Epithelial cell of proximal tubule (primary cell): ENCODE results near the gene CRYGN. TPM values are rescaled to one million over a fixed set of nuclear protein-coding genes. Genes with fewer than 3 reads are reported as not detected.

ENCODE experiments used
- DNase-seq: peaks from one replicate; pipeline ENCODE4 v3.0.0-alpha.2; 2011; ENCODE audit warnings: low read depth
- H3K4me3 ChIP-seq: 2 replicates; pipeline ENCODE4 v1.5.1; 2011; ENCODE audit warnings: low read depth, mild to moderate bottlenecking, low read length
- total RNA-seq: library from RNA; depleted of rRNA; stranded (reverse); fragments of >200 nt; gene quantifications from 2 replicates; pipeline ENCODE4 v1.2.3, GENCODE V29; 2015
- TF ChIP-seq, protein P1 (sequence below): conservative IDR thresholded peaks from 2 replicates; pipeline ENCODE4 v1.5.1; 2012; ENCODE audit warnings: low read depth, mild to moderate bottlenecking, low read length

The CRYGN gene
- total RNA-seq, 1 donor from 2014 or later, result not detected

DNA sequence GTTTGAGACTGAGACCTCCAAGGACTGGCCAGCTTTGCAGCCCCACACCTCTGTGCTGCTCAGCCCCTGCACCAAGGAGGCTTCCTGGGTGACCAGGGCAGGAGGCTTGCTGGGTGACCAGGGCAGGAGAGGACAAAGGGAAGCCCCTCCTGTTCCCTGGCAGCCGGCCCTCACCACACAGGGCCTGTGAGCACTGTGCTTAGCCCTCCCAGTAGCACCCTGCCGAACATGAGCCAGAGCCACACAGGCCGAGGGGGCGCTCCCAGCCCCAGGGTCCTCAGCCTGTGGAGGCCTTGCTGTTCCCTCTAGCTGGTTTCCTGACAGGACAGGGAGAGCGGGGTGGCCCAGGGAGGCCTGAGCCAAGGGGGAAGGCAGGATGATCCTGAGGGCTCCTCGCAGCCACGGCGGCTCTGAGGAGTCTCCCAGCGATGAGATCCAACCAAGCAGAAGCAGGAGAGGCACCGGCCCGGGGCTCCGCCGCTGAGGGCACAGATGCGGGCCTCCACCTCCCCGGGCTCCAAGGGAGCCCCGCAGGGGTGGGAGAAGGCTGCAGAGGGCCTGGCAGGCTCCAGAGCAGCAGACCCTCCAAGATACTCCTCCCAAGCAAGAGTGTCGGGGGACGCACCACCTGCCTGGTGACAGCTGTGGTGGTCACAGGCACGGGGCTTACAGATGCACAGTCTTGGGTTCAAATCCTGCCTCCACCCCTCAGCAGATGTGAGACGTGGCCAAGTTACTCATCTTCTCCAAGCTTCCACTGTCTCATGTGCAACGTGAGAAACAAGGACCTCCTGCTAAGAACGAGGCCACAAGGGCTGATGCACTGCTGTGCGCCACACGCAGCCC, 52.6 kb downstream of the CRYGN start:
- H3K4me3 ChIP-seq, result no peak overlapping the region
- TF ChIP-seq, protein P1, sequence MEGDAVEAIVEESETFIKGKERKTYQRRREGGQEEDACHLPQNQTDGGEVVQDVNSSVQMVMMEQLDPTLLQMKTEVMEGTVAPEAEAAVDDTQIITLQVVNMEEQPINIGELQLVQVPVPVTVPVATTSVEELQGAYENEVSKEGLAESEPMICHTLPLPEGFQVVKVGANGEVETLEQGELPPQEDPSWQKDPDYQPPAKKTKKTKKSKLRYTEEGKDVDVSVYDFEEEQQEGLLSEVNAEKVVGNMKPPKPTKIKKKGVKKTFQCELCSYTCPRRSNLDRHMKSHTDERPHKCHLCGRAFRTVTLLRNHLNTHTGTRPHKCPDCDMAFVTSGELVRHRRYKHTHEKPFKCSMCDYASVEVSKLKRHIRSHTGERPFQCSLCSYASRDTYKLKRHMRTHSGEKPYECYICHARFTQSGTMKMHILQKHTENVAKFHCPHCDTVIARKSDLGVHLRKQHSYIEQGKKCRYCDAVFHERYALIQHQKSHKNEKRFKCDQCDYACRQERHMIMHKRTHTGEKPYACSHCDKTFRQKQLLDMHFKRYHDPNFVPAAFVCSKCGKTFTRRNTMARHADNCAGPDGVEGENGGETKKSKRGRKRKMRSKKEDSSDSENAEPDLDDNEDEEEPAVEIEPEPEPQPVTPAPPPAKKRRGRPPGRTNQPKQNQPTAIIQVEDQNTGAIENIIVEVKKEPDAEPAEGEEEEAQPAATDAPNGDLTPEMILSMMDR, result no peak
- no peak for DNase-seq

DNA sequence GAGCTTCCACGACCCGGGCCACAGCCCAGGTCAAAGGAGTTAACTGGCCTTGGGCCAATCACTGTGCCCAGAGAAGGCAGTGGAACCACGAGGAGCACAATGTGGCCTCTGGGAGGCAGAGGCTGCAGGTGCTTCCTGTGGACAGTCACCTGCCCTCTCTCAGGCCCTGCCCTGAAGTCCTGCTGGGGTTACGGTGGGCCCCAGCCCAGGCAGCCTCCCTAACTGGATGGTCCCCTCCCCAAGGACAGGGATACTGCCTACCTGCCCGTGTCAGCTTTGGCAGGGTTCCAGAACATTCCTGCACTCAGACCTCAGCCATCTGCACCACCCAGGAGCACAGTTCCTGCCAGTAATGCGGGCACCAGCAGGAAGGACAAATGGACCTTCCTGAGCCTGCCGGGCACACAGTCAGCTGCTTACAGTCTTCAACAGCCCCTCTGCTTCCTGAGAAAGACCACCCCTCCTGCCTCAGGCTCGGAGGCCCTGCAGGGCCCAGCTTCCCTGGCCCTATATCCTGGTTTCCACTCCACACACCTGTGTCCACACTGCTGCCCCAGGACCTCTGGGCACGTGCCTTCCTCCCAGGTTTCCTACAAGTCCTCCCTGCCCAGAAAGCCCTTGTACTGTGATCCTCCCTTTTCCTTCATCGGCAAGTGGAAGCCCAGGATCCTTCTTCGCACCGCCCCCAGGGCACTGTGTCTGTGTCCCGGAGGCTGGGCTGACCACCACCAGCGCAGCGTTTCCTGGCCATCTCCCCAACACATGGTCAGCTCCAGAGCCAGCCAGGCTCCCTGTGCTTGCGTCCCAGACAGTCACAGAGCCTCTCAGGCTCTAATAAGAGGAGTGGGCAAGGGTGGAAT, 53.4 kb downstream of the CRYGN start:
- no peak overlapping the region for H3K4me3 ChIP-seq
- TF ChIP-seq, protein P1, result no peak
- DNase-seq, result no peak

DNA sequence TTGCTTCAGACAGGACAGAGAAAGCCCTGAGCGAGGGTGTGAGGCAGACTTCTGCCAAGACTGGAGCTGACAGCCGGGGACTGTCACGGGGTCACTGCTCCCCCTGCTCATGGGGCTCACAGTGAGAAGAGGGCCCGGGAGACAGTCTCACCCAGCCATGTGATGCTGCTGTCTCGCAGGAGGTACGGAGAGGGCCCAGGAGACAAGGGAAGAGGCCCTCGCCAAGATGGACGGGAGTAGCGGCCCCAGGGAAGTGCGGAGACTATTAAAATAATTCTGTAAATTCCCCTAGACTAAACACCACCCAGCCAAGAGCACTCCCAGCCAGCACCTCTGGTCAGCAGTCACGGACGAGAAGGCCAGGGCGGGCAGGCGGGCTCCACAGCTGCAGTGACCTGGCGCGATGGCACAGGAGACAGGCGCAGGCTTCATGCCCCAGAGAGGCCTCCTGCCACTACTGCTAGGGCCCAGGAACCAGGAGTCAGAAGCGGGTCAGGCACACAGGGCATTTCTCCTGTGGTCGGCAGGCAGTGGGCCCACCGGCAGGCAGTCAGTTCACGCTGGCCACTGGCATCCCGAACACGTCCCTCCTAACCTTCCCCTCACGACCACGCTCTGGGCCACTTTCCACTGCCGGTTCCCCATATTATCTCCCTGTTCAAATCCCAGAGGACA, 54.2 kb downstream of the CRYGN start:
- H3K4me3 ChIP-seq, result no peak overlapping the region
- DNase-seq, result no peak
- TF ChIP-seq, protein P1, result no peak

DNA sequence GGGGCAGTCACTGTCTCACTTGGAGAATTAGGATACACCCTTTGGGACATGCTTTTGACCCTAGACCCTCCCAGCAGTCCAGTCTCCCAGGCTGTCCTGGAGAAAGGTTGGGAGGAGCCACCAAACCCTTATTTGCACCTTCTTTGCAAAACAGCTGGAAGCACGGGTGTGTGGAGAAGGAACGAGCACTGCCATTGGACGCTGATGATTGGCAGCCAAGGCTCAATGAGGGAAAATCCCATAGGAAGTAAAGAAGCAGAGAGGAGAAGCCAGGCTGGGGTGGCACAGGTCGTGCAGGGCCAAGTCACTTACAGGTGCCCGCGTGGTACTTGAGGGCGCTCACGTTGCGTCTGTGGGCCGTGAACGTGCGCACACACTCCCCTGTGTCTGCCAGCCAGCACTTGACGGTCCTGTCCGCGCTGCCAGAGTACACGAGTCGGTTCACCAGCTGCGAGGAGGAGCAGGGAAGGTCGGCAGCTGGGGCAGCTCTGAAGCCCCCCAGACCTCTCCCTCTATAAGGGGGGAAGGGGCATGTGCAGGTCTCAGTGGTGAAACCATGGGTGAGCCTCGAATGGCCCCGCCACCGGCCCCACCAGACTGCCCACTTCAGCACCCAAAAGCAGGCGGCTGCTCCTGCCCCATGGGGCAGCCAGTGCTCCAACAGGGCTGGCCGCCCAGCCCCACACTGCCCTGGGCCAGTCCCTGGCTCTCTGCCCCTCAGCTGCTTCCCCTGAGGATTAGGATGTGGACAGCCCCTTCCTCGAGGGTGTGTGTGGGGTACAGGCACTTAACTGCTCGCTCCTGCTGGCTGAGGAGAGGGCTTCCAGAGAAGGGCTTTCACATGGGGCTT, 54.9 kb downstream of the CRYGN start:
- DNase-seq, result no peak
- no peak overlapping the region for H3K4me3 ChIP-seq
- TF ChIP-seq, protein P1, result no peak

DNA sequence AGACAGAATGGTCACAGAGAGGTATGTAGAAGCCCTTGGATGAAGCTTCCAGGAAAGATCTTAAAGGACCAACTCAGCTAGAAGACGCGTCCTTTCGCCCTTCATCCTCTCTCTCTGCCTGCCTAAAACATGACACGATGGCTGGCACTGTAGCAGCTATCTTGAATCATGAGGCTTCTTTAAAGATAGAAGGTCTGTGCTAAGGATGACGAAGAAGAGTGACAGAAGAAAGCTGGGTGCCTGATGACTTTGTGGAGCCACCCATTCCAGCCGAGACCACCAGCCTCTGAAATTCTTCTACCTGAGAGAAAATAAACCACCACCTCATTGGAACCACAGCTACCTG, 55.6 kb downstream of the CRYGN start:
- H3K4me3 ChIP-seq, result no peak overlapping the region
- DNase-seq, result no peak
- TF ChIP-seq, protein P1, result no peak
